HCT116 (cell line): Measurements from ENCODE around the gene EIF2AK3. TPM values are rescaled to one million over a fixed set of nuclear protein-coding genes. Genes with fewer than 3 reads are reported as not detected.

Experiments
- ATAC-seq: fragments of 200-7000 bp; cut with Tn5 transposase; 2 replicates; pipeline ENCODE4 v1.9.1; 2020; ENCODE audit warnings: mild to moderate bottlenecking, moderate library complexity
- BruUV-seq: library from RNA; stranded (reverse); fragments of 400-500 nt; replicated peaks from 2 replicates; lab custom pipeline; 2021; lab: Mats Ljungman, UMichigan
- CTCF ChIA-PET: fragments of 300-600 bp; sonication (Branson Sonifier 250); formaldehyde crosslinking; loops from one replicate; lab custom pipeline; 2021; ENCODE audit warnings: antibody characterized with exemption; lab: Charles Lee
- POLR2A ChIA-PET: fragments of 300-600, 350-600 bp; sonication (Branson Sonifier 250); formaldehyde crosslinking; loops from one replicate; lab custom pipeline; 2021; ENCODE audit warnings: antibody characterized with exemption; lab: Charles Lee
- RAD21 ChIA-PET, 2 experiments: fragments of 300-600 bp; sonication (Branson Sonifier 250); formaldehyde crosslinking; loops; one replicate each; lab custom pipeline; 2023; ENCODE audit warnings: low total read pairs in 2 of 2; ENCODE audit not compliant: uncharacterized antibody in 2 of 2, unreplicated experiment in 2 of 2, low non-redundant PET in 1 of 2; lab: Charles Lee
- DNase-seq: peaks from one replicate; pipeline ENCODE4 v3.0.0-alpha.2; 2010; ENCODE audit warnings: low read depth, low spot score
- H2AFZ ChIP-seq: fragments of 200-600 bp; shearing (Covaris generic), sonication (generic); 2 replicates; pipeline ENCODE4 v1.6.1; 2017; ENCODE audit warnings: low read depth, mixed run types, mixed read lengths, antibody characterized with exemption, low read length; ENCODE audit not compliant: poor library complexity, severe bottlenecking
- H3K27ac ChIP-seq: 2 replicates; pipeline ENCODE4 v1.5.1; 2012; ENCODE audit warnings: low read depth, low read length
- H3K27me3 ChIP-seq: fragments of 200-600 bp; sonication (generic); 2 replicates; pipeline ENCODE4 v1.6.1; 2016; ENCODE audit warnings: mixed run types, low read length, mixed read lengths; ENCODE audit not compliant: insufficient read depth
- H3K36me3 ChIP-seq, 2 experiments: fragments of 200-500 bp in 1 of 2; fragments of 200-600 bp in 1 of 2; sonication (Bioruptor generic) in 1 of 2; sonication (generic) in 1 of 2; 2 replicates each; pipeline versions ENCODE4 v1.5.1 to v1.6.1; 2014 to 2016; ENCODE audit warnings: low read length in 2 of 2, inconsistent platforms in 1 of 2, mixed read lengths in 1 of 2, mixed run types in 1 of 2; ENCODE audit not compliant: insufficient read depth in 2 of 2, control insufficient read depth in 1 of 2
- H3K4me1 ChIP-seq, 2 experiments: fragments of 200-600 bp in 1 of 2; sonication (generic) in 1 of 2; 2 replicates each; pipeline versions ENCODE4 v1.5.1 to v1.6.1; 2012 to 2017; ENCODE audit warnings: low read length in 2 of 2, inconsistent platforms in 1 of 2, mild to moderate bottlenecking in 1 of 2, mixed read lengths in 1 of 2, mixed run types in 1 of 2, moderate library complexity in 1 of 2; ENCODE audit not compliant: insufficient read depth in 2 of 2, control insufficient read depth in 1 of 2
- H3K4me2 ChIP-seq: fragments of 200-600 bp; sonication (generic); 2 replicates; pipeline ENCODE4 v1.6.1; 2017; ENCODE audit warnings: mixed run types, low read length, mixed read lengths
- H3K4me3 ChIP-seq, 2 experiments: fragments of 200-600 bp in 1 of 2; sonication (generic) in 1 of 2; replicated peaks in 1 of 2; 2 replicates each; pipeline ENCODE4 v1.5.1; 2011 to 2016; ENCODE audit warnings: low read length in 2 of 2, control low read depth in 1 of 2, low read depth in 1 of 2, mild to moderate bottlenecking in 1 of 2, mixed read lengths in 1 of 2, mixed run types in 1 of 2
- H3K79me2 ChIP-seq: fragments of 200-600 bp; sonication (generic); 2 replicates; pipeline ENCODE4 v1.6.1; 2017; ENCODE audit warnings: mild to moderate bottlenecking, mixed run types, low read length, moderate library complexity, mixed read lengths; ENCODE audit not compliant: insufficient read depth
- H3K9ac ChIP-seq: fragments of 200-600 bp; sonication (generic); 2 replicates; pipeline ENCODE4 v1.6.1; 2016; ENCODE audit warnings: low read length, mixed read lengths
- H3K9me2 ChIP-seq: fragments of 200-600 bp; sonication (generic), shearing (Covaris generic); 2 replicates; pipeline ENCODE4 v1.6.1; 2017; ENCODE audit warnings: mixed run types, mild to moderate bottlenecking, moderate library complexity; ENCODE audit not compliant: insufficient read depth
- H3K9me3 ChIP-seq, 2 experiments: fragments of 200-500 bp in 1 of 2; fragments of 200-600 bp in 1 of 2; sonication (Bioruptor generic) in 1 of 2; sonication (generic) in 1 of 2; 2 replicates each; pipeline ENCODE4 v1.6.1; 2014 to 2017; ENCODE audit warnings: low read length in 2 of 2, mixed read lengths in 2 of 2, inconsistent platforms in 1 of 2, low read depth in 1 of 2, mild to moderate bottlenecking in 1 of 2, mixed run types in 1 of 2, moderate library complexity in 1 of 2; ENCODE audit not compliant: control insufficient read depth in 1 of 2, insufficient read depth in 1 of 2
- H4K20me1 ChIP-seq: fragments of 200-600 bp; sonication (generic), shearing (Covaris generic); 2 replicates; pipeline ENCODE4 v1.6.1; 2017; ENCODE audit warnings: mixed run types, mild to moderate bottlenecking, moderate library complexity; ENCODE audit not compliant: insufficient read depth
- CEBPB ChIP-seq: IDR thresholded peaks from 2 replicates; pipeline ENCODE4 v1.6.1; 2012; ENCODE audit warnings: low read depth
- CTCF ChIP-seq, 3 experiments: fragments of 200-600 bp in 1 of 3; sonication (generic) in 1 of 3; IDR thresholded peaks in 2 of 3; conservative IDR thresholded peaks in 1 of 3; 2 replicates each; pipeline ENCODE4 v1.5.1; 2012 to 2017; ENCODE audit warnings: low read depth in 2 of 3, low read length in 2 of 3, antibody characterized with exemption in 1 of 3, borderline replicate concordance in 1 of 3, control low read depth in 1 of 3, mild to moderate bottlenecking in 1 of 3, mixed read lengths in 1 of 3, mixed run types in 1 of 3, moderate library complexity in 1 of 3; ENCODE audit not compliant: insufficient read depth in 1 of 3
- EZH2 ChIP-seq: fragments of 200-600 bp; sonication (generic); IDR thresholded peaks from 2 replicates; pipeline ENCODE4 v1.6.1; 2017; ENCODE audit warnings: antibody characterized with exemption, mixed run types
- JUND ChIP-seq: IDR thresholded peaks from 2 replicates; pipeline ENCODE4 v1.6.1; 2012
- POLR2A ChIP-seq: IDR thresholded peaks from 2 replicates; pipeline ENCODE4 v1.7.0; 2011; ENCODE audit warnings: borderline replicate concordance; ENCODE audit not compliant: insufficient read depth, insufficient read length; ENCODE audit errors: extremely low read depth
- POLR2AphosphoS5 ChIP-seq: IDR thresholded peaks from 2 replicates; pipeline ENCODE4 v1.6.1; 2011; ENCODE audit warnings: mild to moderate bottlenecking, low read depth, low read length, moderate library complexity
- RAD21 ChIP-seq: IDR thresholded peaks from 2 replicates; pipeline ENCODE4 v1.6.1; 2012; ENCODE audit warnings: low read depth, mild to moderate bottlenecking
- REST ChIP-seq: IDR thresholded peaks from 2 replicates; pipeline ENCODE4 v1.6.1; 2012; ENCODE audit warnings: low read depth
- YY1 ChIP-seq: IDR thresholded peaks from 2 replicates; pipeline ENCODE4 v1.6.1; 2011; ENCODE audit warnings: low read length, low read depth, moderate library complexity, mild to moderate bottlenecking; ENCODE audit not compliant: insufficient replicate concordance; ENCODE audit errors: extremely low read depth
- ZFX ChIP-seq: fragments of 450-650 bp; IDR thresholded peaks from 2 replicates; pipeline ENCODE4 v1.6.1; 2017
- intact Hi-C: fragments of 100-400 bp; cut with micrococcal nuclease; formaldehyde crosslinking; loops from 2 replicates; pipeline ENCODE4 v1.10.0; 2022
- total RNA-seq: library from RNA; stranded (reverse); gene quantifications from one replicate; pipeline ENCODE4 v1.2.1, GENCODE V29; 2021; ENCODE audit not compliant: unreplicated experiment
- TF ChIP-seq, protein P1 (sequence below): IDR thresholded peaks from 2 replicates; pipeline ENCODE4 v1.6.1; 2011; ENCODE audit warnings: mild to moderate bottlenecking, low read length, moderate library complexity; ENCODE audit not compliant: insufficient replicate concordance; ENCODE audit errors: extremely low read depth

EIF2AK3 gene
- total RNA-seq, 1 experiment from 2014 or later = 8.9 TPM

DNA sequence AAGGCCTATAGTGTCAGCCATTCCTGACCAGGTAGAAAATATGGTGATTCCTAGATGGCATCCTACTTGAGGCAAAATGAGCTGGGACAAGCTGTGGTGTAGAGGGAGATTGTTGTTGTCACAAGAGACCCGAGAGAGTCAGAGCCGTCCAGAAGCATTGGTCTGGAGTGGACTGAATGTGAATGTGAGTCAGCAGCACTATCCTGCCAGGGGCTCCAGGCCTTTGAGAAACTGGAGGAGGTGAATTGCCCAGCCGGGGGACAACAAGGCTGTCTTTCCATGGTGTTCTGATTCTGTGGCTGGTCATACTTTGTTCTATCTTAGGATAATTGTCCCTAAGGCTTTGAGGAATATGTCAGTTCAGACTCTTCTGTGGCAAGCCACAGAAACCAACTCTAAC lies 29.4 kb upstream of the EIF2AK3 start:
- no peaks in the 10 kb centered on the region for H3K36me3 ChIP-seq
- H4K20me1 ChIP-seq = no peaks in the 10 kb centered on the region
- ChIA-PET POLR2A (no interaction called here), RAD21 (no interaction called here), CTCF (interaction anchor here (1.2 to 2.4 kb wide), 2 partner anchors 13 to 15 kb away, joined by 3 to 8 read pairs; no protein-coding TSS in a partner anchor)
- intact Hi-C loops = no loop called here
- DNase-seq (no peak), ATAC-seq (no peak)
- no peaks in the 10 kb centered on the region for H3K9me3 ChIP-seq
- BruUV-seq = no TSS peak
- H2AFZ ChIP-seq = no peak overlapping the region
- no peak overlapping the region for H3K27ac ChIP-seq
- H3K9ac ChIP-seq = no peak overlapping the region
- H3K4me1 ChIP-seq = peaks cover 0 to 11% of the 10 kb centered on the region in 2 experiments; a peak in 1 of 4 replicates
- H3K4me3 ChIP-seq = no peak overlapping the region
- no peak overlapping the region for H3K4me2 ChIP-seq
- H3K79me2 ChIP-seq = no peaks in the 10 kb centered on the region
- H3K9me2 ChIP-seq = no peaks in the 10 kb centered on the region
- no peak for TF ChIP-seq JUND
- no peak for TF ChIP-seq CTCF (IDR thresholded peaks at IDR 0.05 in 2 of 3, conservative IDR thresholded peaks at IDR 0.05 in 1 of 3; ENCODE audit: borderline replicate concordance in 1 of 3, insufficient read depth in 1 of 3, low read depth in 2 of 3, low read length in 2 of 3)
- no peak for TF ChIP-seq POLR2A
- no peak for TF ChIP-seq RAD21
- no peak for TF ChIP-seq EZH2
- TF ChIP-seq, protein P1, sequence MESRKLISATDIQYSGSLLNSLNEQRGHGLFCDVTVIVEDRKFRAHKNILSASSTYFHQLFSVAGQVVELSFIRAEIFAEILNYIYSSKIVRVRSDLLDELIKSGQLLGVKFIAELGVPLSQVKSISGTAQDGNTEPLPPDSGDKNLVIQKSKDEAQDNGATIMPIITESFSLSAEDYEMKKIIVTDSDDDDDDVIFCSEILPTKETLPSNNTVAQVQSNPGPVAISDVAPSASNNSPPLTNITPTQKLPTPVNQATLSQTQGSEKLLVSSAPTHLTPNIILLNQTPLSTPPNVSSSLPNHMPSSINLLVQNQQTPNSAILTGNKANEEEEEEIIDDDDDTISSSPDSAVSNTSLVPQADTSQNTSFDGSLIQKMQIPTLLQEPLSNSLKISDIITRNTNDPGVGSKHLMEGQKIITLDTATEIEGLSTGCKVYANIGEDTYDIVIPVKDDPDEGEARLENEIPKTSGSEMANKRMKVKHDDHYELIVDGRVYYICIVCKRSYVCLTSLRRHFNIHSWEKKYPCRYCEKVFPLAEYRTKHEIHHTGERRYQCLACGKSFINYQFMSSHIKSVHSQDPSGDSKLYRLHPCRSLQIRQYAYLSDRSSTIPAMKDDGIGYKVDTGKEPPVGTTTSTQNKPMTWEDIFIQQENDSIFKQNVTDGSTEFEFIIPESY = no peak
- no peak for TF ChIP-seq ZFX
- TF ChIP-seq CEBPB = no peak
- no peak for TF ChIP-seq REST
- TF ChIP-seq YY1 = no peak
- no peak for TF ChIP-seq POLR2AphosphoS5
- H3K27me3 ChIP-seq = no peaks in the 10 kb centered on the region
